Aorta (tissue), 5 donors: ENCODE measurements around the gene PI16. TPM values are rescaled to one million over a fixed set of nuclear protein-coding genes. Genes with fewer than 3 reads are reported as not detected.

Experiments used
- ATAC-seq: fragments of 200-7000 bp; cut with Tn5 transposase; one replicate; pipeline ENCODE4 v1.9.1; 2022; ENCODE audit warnings: moderate library complexity; ENCODE audit not compliant: low FRiP score
- DNase-seq, 2 donors: peaks; one replicate each; pipeline ENCODE4 v3.0.0-alpha.2; 2020
- H3K27ac ChIP-seq, 2 donors: one replicate each; pipeline ENCODE4 v1.5.1; 2013; ENCODE audit warnings: low read length in 2 of 2, mild to moderate bottlenecking in 2 of 2, moderate library complexity in 2 of 2, control low read depth in 1 of 2, inconsistent platforms in 1 of 2, low read depth in 1 of 2
- H3K27me3 ChIP-seq, 2 donors: one replicate each; pipeline ENCODE4 v1.6.1; 2013; ENCODE audit warnings: control low read depth in 1 of 2, low read length in 1 of 2, mild to moderate bottlenecking in 1 of 2, moderate library complexity in 1 of 2; ENCODE audit not compliant: insufficient read depth in 2 of 2, control insufficient read depth in 1 of 2
- H3K36me3 ChIP-seq, 2 donors: one replicate each; pipeline ENCODE4 v1.6.1; 2013; ENCODE audit warnings: control low read depth in 1 of 2, low read length in 1 of 2, mild to moderate bottlenecking in 1 of 2; ENCODE audit not compliant: insufficient read depth in 2 of 2, control insufficient read depth in 1 of 2
- H3K4me1 ChIP-seq, 2 donors: one replicate each; pipeline ENCODE4 v1.6.1; 2013; ENCODE audit warnings: low read length in 2 of 2, control low read depth in 1 of 2, mild to moderate bottlenecking in 1 of 2, moderate library complexity in 1 of 2; ENCODE audit not compliant: insufficient read depth in 2 of 2, control insufficient read depth in 1 of 2
- H3K4me3 ChIP-seq, 2 donors: one replicate each; pipeline ENCODE4 v1.5.1; 2013; ENCODE audit warnings: low read length in 2 of 2, control low read depth in 1 of 2, mild to moderate bottlenecking in 1 of 2
- H3K9me3 ChIP-seq: one replicate; pipeline ENCODE4 v1.6.1; 2013; ENCODE audit warnings: mild to moderate bottlenecking, low read length; ENCODE audit not compliant: control insufficient read depth
- WGBS, 2 donors: extraction: QIAGEN DNeasy Blood & Tissue Kit; methylation state at CpG; one replicate each; pipeline ENCODE4 v1.1.7; 2013; 5-methylcytosine and 5-hydroxymethylcytosine counted together
- intact Hi-C, 2 donors: fragments of 100-400 bp; cut with DNase I; formaldehyde crosslinking; loops; one replicate each; pipeline versions ENCODE4 v1.14.2 to v1.15.0; 2022
- polyA plus RNA-seq, 2 donors: library from polyadenylated mRNA; stranded (reverse); fragments of 200-250 nt; gene quantifications; one replicate each; pipeline ENCODE4 v1.2.3, GENCODE V29; 2013
- total RNA-seq, 2 donors: library from RNA; stranded (reverse); fragmentation: NEBNext Ultra II Directional; extraction: Animal tissue kit (Norgen Biotek cat#: 25700); gene quantifications; one replicate each; pipeline ENCODE4 v1.2.1, GENCODE V29; 2021
- donor health status: healthy with polysubstance abuse.
- donor health status: Bipolar disorder and iron deficiency.
- donor health status: DM: no; HTN: no; CAD: no.
- donor health status: DM: no; HTN: no; CAD: no.
- donor health status: DM: yes; HTN: yes; CAD: no.

The PI16 gene
- total and polyA plus RNA-seq, 4 donors = 4.4 to 383 (median 38.7) TPM; not detected in 1

- H3K4me3 ChIP-seq = no peak overlapping the region
- no peak overlapping the region for H3K27ac ChIP-seq
- WGBS, 2 donors = 88 to 93% methylated on average over 13 of the region's 13 CpGs
- no peaks in the 10 kb centered on the region for H3K36me3 ChIP-seq
- DNase-seq (peak; percentile 41 to 57), ATAC-seq (no peak)
- H3K4me1 ChIP-seq = no peaks in the 10 kb centered on the region
- intact Hi-C loops = no loop called here
- no peaks in the 10 kb centered on the region for H3K27me3 ChIP-seq
- no peaks in the 10 kb centered on the region for H3K9me3 ChIP-seq
Observed at GRCh38 chr6:37005827-37006567, 51.5 kb downstream of the PI16 start.

- ATAC-seq = no peak
Observed at GRCh38 chr6:37006793-37007339, 52.3 kb downstream of the PI16 start.

GRCh38 chr6:37007340-37008043, 53.0 kb downstream of the PI16 start:
- H3K4me1 ChIP-seq = no peaks in the 10 kb centered on the region
- H3K4me3 ChIP-seq = no peak overlapping the region
- intact Hi-C loops = no loop called here
- no peak overlapping the region for H3K27ac ChIP-seq
- peak; percentile 39 for ATAC-seq
- DNase-seq = peak in 1 of 2 donors; percentile 64
- no peaks in the 10 kb centered on the region for H3K9me3 ChIP-seq
- WGBS, 2 donors = 70 to 76% methylated on average over 11 to 12 of the region's 12 CpGs
- no peaks in the 10 kb centered on the region for H3K27me3 ChIP-seq
- H3K36me3 ChIP-seq = no peaks in the 10 kb centered on the region

More at GRCh38 chr6:37006793-37007339, 52.3 kb downstream of the PI16 start:
- H3K4me1 ChIP-seq = no peaks in the 10 kb centered on the region
- no peaks in the 10 kb centered on the region for H3K9me3 ChIP-seq
- no peaks in the 10 kb centered on the region for H3K27me3 ChIP-seq
- intact Hi-C loops = no loop called here
- H3K4me3 ChIP-seq = no peak overlapping the region
- peak in 1 of 2 donors; percentile 38 for DNase-seq
- 80 to 85% methylated on average over 5 of the region's 5 CpGs for WGBS, 2 donors
- no peak overlapping the region for H3K27ac ChIP-seq
- no peaks in the 10 kb centered on the region for H3K36me3 ChIP-seq

GRCh38 chr6:37008484-37009465, 54.2 kb downstream of the PI16 start:
- intact Hi-C loops = no loop called here
- H3K9me3 ChIP-seq = no peaks in the 10 kb centered on the region
- no peak for ATAC-seq
- peak in 1 of 2 donors; percentile 44 for DNase-seq
- H3K4me1 ChIP-seq = no peaks in the 10 kb centered on the region
- H3K4me3 ChIP-seq = no peak overlapping the region
- no peaks in the 10 kb centered on the region for H3K27me3 ChIP-seq
- no peaks in the 10 kb centered on the region for H3K36me3 ChIP-seq
- 89 to 93% methylated on average over 15 of the region's 15 CpGs for WGBS, 2 donors
- H3K27ac ChIP-seq = no peak overlapping the region

GRCh38 chr6:37010402-37010892, 55.9 kb downstream of the PI16 start:
- Histone ChIP-seq H3K36me3 (no peaks in the 10 kb centered on the region), H3K27me3 (no peaks in the 10 kb centered on the region), H3K9me3 (no peaks in the 10 kb centered on the region), H3K27ac (no peak overlapping the region), H3K4me1 (no peaks in the 10 kb centered on the region), H3K4me3 (no peak overlapping the region)
- DNase-seq (peak in 1 of 2 donors; percentile 32), ATAC-seq (no peak)
- intact Hi-C loops = no loop called here
- whole genome bisulfite sequencing, 2 donors = 86 to 91% methylated on average over 10 of the region's 10 CpGs

GRCh38 chr6:37011656-37012378, 57.3 kb downstream of the PI16 start:
- intact Hi-C loops = no loop called here
- Histone ChIP-seq H3K4me1 (no peaks in the 10 kb centered on the region), H3K27ac (no peak overlapping the region), H3K4me3 (no peak overlapping the region), H3K27me3 (no peaks in the 10 kb centered on the region), H3K36me3 (no peaks in the 10 kb centered on the region), H3K9me3 (no peaks in the 10 kb centered on the region)
- 84 to 87% methylated on average over 11 of the region's 11 CpGs for WGBS, 2 donors
- ATAC-seq (no peak), DNase-seq (peak in 1 of 2 donors; percentile 40)

GRCh38 chr6:37013516-37014491, 59.3 kb downstream of the PI16 start:
- H3K9me3 ChIP-seq = no peaks in the 10 kb centered on the region
- ATAC-seq (no peak), DNase-seq (no peak)
- no peaks in the 10 kb centered on the region for H3K27me3 ChIP-seq
- H3K27ac ChIP-seq = no peak overlapping the region
- H3K36me3 ChIP-seq = no peaks in the 10 kb centered on the region
- no peak overlapping the region for H3K4me3 ChIP-seq
- 85 to 86% methylated on average over 21 of the region's 21 CpGs for WGBS, 2 donors
- intact Hi-C loops = no loop called here
- H3K4me1 ChIP-seq = no peaks in the 10 kb centered on the region
